Hair follicle dermal papilla cell (primary cell): Measurements from ENCODE around the gene SYNE2. TPM values are rescaled to one million over a fixed set of nuclear protein-coding genes. Genes with fewer than 3 reads are reported as not detected.

Experiments
- small RNA-seq: library from RNA; depleted of rRNA; stranded (forward); fragments of <200 nt; gene quantifications from one replicate; pipeline ENCODE3, GENCODE V24; 2012
- total RNA-seq: library from RNA; depleted of rRNA; stranded (reverse); fragments of >200 nt; gene quantifications from 2 replicates; pipeline ENCODE4 v1.2.3, GENCODE V29; 2012

Gene SYNE2, protein sequence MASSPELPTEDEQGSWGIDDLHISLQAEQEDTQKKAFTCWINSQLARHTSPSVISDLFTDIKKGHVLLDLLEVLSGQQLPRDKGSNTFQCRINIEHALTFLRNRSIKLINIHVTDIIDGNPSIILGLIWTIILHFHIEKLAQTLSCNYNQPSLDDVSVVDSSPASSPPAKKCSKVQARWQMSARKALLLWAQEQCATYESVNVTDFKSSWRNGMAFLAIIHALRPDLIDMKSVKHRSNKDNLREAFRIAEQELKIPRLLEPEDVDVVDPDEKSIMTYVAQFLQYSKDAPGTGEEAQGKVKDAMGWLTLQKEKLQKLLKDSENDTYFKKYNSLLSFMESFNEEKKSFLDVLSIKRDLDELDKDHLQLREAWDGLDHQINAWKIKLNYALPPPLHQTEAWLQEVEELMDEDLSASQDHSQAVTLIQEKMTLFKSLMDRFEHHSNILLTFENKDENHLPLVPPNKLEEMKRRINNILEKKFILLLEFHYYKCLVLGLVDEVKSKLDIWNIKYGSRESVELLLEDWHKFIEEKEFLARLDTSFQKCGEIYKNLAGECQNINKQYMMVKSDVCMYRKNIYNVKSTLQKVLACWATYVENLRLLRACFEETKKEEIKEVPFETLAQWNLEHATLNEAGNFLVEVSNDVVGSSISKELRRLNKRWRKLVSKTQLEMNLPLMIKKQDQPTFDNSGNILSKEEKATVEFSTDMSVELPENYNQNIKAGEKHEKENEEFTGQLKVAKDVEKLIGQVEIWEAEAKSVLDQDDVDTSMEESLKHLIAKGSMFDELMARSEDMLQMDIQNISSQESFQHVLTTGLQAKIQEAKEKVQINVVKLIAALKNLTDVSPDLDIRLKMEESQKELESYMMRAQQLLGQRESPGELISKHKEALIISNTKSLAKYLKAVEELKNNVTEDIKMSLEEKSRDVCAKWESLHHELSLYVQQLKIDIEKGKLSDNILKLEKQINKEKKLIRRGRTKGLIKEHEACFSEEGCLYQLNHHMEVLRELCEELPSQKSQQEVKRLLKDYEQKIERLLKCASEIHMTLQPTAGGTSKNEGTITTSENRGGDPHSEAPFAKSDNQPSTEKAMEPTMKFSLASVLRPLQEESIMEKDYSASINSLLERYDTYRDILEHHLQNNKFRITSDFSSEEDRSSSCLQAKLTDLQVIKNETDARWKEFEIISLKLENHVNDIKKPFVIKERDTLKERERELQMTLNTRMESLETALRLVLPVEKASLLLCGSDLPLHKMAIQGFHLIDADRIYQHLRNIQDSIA (N-terminal part only)
- total RNA-seq, result 19.9 and 32.1 TPM in 2 replicates

GRCh38 chr14:63852817-63853731 lies at the start of gene SYNE2:
Gene SYNE2, plus strand, starts transcription at chr14:63853004. Its CDS starts 56,145 bp downstream, at chr14:63909149.

Small RNA genes within 50 kb of the gene (small RNA-seq; reads per million reads assigned to genes)
- not detected for gene MIR548H1
- not detected for gene RF00019
- not detected for gene RPS28P1

Other genes with a start within 250 kb of the SYNE2 start
- 8.0 TPM in 2 replicates for gene WDR89, start 211.1 kb upstream of the SYNE2 start, total RNA-seq
- gene SGPP1, start 124.9 kb upstream of the SYNE2 start, total RNA-seq, result 39.0 and 43.8 TPM in 2 replicates